H7 (cell line): ENCODE results near the gene PAM. TPM values are rescaled to one million over a fixed set of nuclear protein-coding genes. Genes with fewer than 3 reads are reported as not detected.

ENCODE experiments used
- DNase-seq: peaks from one replicate; pipeline ENCODE4 v3.0.0; 2012
- H3K27me3 ChIP-seq: 2 replicates; pipeline ENCODE4 v1.6.0; 2011; ENCODE audit warnings: mild to moderate bottlenecking, low read length; ENCODE audit not compliant: control insufficient read depth, insufficient read depth
- H3K36me3 ChIP-seq: replicated peaks from 2 replicates; pipeline ENCODE4 v1.5.1; 2011; ENCODE audit warnings: low read length; ENCODE audit not compliant: control insufficient read depth, insufficient read depth
- H3K4me3 ChIP-seq: 2 replicates; pipeline ENCODE4 v1.5.1; 2011; ENCODE audit warnings: low read depth, mild to moderate bottlenecking, control low read depth, low read length, moderate library complexity; ENCODE audit not compliant: insufficient read depth
- total RNA-seq: library from RNA; depleted of rRNA; stranded (reverse); fragments of >200 nt; shearing (Covaris generic); gene quantifications from 2 replicates; pipeline ENCODE4 v1.2.3, GENCODE V29; 2014

Gene PAM
- total RNA-seq, 1 experiment from 2014 or later = 33.9 TPM

- Histone ChIP-seq H3K27me3 (peaks cover 6% of the 10 kb centered on the region), H3K4me3 (no peak overlapping the region), H3K36me3 (no peaks in the 10 kb centered on the region)
- DNase-seq = no peak
These were observed 108.9 kb downstream of the PAM start for GRCh38 chr5:102863764-102864560.

- H3K27me3 ChIP-seq = peaks cover 6% of the 10 kb centered on the region
- H3K4me3 ChIP-seq = peak overlapping the region; percentile 66
- H3K36me3 ChIP-seq = no peaks in the 10 kb centered on the region
- no peak for DNase-seq
These were observed 110.0 kb downstream of the PAM start for GRCh38 chr5:102865171-102865509.

GRCh38 chr5:102865510-102866236 is 110.6 kb downstream of the PAM start:
- Histone ChIP-seq H3K4me3 (peak overlapping the region; percentile 66), H3K27me3 (peaks cover 6% of the 10 kb centered on the region), H3K36me3 (no peaks in the 10 kb centered on the region)
- DNase-seq = peak; percentile 64

DNA sequence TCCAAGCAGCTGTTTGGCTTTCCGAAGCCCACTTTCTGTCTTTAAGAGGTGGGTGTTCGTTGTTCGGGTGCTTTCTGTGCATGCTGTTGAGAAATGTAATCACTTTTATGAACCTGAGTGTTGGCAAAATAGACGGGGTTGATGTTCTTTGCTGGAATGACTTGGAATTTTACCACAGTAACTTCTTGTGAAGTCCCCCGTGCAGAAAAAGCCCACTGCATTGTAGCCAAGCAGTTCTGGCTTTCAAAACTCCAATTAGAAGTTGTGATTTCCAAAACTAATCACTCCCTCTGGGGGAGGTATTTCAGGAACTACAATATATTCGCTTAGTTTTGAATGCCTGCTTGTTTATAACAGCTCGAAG is 111.1 kb downstream of the PAM start:
- H3K4me3 ChIP-seq = peak overlapping the region; percentile 66

DNA sequence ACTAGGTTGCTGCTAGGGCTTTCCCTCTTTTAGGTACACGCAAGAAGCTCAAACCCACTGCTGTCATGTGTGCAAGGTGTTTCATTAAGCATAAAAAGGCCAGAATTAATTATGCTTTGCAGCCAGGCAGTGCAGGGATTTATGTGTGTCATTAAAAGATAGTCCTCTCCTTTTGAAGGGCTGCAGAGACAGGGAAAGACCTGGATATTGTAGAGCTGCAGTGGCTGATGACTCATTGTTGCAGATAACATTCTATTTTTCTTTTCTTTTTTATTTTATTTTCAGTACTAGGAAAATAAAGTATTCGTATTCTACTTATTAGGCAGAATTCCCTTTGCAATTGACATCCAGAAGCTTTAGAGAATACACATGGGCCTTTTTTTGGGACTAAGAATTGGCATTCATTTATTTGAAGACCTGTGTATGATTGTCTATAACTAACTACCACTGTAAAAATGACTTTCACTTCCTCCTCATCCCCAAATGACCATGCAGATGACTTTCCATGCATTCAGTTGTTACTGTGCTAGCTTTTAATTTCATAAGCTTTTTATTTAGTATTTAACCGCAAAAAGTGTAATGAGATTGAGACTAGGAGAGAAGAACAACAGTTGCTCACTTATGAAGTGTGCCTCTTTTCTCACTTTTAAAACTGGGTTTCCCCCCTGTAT is 113.0 kb downstream of the PAM start:
- no peak for DNase-seq
- Histone ChIP-seq H3K4me3 (no peak overlapping the region), H3K36me3 (no peaks in the 10 kb centered on the region), H3K27me3 (peaks cover 6% of the 10 kb centered on the region)

More for the DNA sequence above, 111.1 kb downstream of the PAM start:
- Histone ChIP-seq H3K36me3 (no peaks in the 10 kb centered on the region), H3K27me3 (peaks cover 6% of the 10 kb centered on the region)
- no peak for DNase-seq

- Histone ChIP-seq H3K4me3 (no peak overlapping the region), H3K36me3 (no peaks in the 10 kb centered on the region), H3K27me3 (peaks cover 6% of the 10 kb centered on the region)
- DNase-seq = no peak
These were observed 114.1 kb downstream of the PAM start for GRCh38 chr5:102869230-102869629.

GRCh38 chr5:102873379-102873932 is 118.4 kb downstream of the PAM start:
- H3K4me3 ChIP-seq = no peak overlapping the region
- H3K27me3 ChIP-seq = no peaks in the 10 kb centered on the region
- H3K36me3 ChIP-seq = no peaks in the 10 kb centered on the region
- DNase-seq = no peak

GRCh38 chr5:102874054-102874453 is 118.9 kb downstream of the PAM start:
- no peaks in the 10 kb centered on the region for H3K36me3 ChIP-seq
- no peak overlapping the region for H3K4me3 ChIP-seq
- DNase-seq = no peak
- H3K27me3 ChIP-seq = no peaks in the 10 kb centered on the region

- H3K36me3 ChIP-seq = no peaks in the 10 kb centered on the region
- no peaks in the 10 kb centered on the region for H3K27me3 ChIP-seq
- H3K4me3 ChIP-seq = no peak overlapping the region
- no peak for DNase-seq
These were observed 120.6 kb downstream of the PAM start for GRCh38 chr5:102875721-102876123.

DNA sequence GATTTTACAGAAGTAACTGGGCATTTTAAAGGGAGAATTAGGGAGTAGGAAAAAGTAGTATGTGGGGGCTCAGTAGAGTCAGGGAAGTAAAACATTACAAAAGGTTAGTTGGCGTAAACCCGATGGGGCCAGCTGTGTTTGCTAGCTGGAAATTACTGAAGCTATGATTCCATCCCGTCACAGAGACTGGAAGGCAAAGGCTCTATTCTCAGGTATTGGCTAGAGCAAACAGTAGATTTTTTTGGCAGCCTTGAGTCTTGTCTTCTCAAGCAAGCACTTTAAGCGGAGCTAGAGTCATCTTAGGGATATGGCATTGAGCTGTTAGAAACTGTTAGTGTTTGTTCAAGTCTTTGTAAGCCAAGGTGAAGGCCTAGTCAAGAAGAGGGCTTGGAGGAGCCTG is 121.5 kb downstream of the PAM start:
- Histone ChIP-seq H3K4me3 (no peak overlapping the region), H3K27me3 (no peaks in the 10 kb centered on the region), H3K36me3 (no peaks in the 10 kb centered on the region)
- no peak for DNase-seq

DNA sequence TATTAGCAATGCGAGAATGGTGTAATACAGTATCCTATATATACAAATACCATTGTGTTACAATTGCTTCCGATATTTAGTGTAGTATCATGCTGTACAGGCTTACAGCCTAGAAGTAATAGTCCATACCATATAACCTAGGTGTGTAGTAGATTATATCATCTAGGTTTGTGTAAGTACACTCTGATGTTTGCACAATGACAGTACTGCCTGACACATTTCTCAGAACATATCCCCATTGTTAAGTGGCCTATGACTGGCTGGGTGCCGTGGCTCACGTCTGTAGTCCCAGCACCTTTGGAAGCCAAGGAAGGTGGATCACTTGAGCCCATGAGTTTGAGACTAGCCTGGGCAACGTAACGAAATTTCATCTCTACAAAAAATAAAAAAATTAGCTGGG is 124.6 kb downstream of the PAM start:
- Histone ChIP-seq H3K36me3 (no peaks in the 10 kb centered on the region), H3K27me3 (no peaks in the 10 kb centered on the region), H3K4me3 (no peak overlapping the region)
- no peak for DNase-seq

DNA sequence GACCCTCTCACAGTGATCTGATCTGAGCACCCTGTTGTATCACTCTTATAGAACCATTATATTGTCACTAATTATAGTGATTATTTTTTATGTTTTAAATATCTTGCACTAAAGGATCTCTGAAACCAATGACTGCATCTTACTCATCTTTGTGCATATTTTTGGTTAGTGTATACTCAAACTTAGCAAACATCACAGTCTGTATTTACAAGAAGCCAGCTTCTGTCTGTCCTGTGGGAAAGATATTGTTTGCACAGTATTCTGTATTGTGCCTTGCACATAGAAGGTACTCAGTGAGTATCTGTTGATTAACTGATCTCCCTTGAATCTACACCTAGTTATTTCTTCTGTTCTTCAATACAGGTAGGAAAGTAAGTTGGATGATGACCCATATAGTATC is 131.5 kb downstream of the PAM start:
- no peak overlapping the region for H3K4me3 ChIP-seq
- no peaks in the 10 kb centered on the region for H3K36me3 ChIP-seq
- no peak for DNase-seq
- H3K27me3 ChIP-seq = no peaks in the 10 kb centered on the region

GRCh38 chr5:102888483-102888882 is 133.4 kb downstream of the PAM start:
- DNase-seq = no peak
- H3K36me3 ChIP-seq = no peaks in the 10 kb centered on the region
- H3K4me3 ChIP-seq = no peak overlapping the region
- H3K27me3 ChIP-seq = no peaks in the 10 kb centered on the region

- Histone ChIP-seq H3K4me3 (no peak overlapping the region), H3K27me3 (no peaks in the 10 kb centered on the region), H3K36me3 (no peaks in the 10 kb centered on the region)
- no peak for DNase-seq
These were observed 133.9 kb downstream of the PAM start for GRCh38 chr5:102889033-102889432.

GRCh38 chr5:102890133-102890532 is 135.0 kb downstream of the PAM start:
- no peak overlapping the region for H3K4me3 ChIP-seq
- no peaks in the 10 kb centered on the region for H3K27me3 ChIP-seq
- H3K36me3 ChIP-seq = no peaks in the 10 kb centered on the region
- DNase-seq = no peak
